DOHH2 (cell line): ENCODE data around the gene OPN1SW.

Source experiments
- H3F3A ChIP-seq: fragments of 200-600 bp; sonication (generic), shearing (Covaris generic); 2 replicates; pipeline ENCODE4 v1.6.0; 2016; ENCODE audit warnings: antibody characterized with exemption, mild to moderate bottlenecking; ENCODE audit not compliant: control insufficient read depth, insufficient read depth
- H3K27ac ChIP-seq: fragments of 200-600 bp; sonication (generic); 2 replicates; pipeline ENCODE4 v1.5.1; 2014; ENCODE audit warnings: low read depth, mild to moderate bottlenecking, low read length, moderate library complexity
- H3K27me3 ChIP-seq: fragments of 200-600 bp; sonication (generic); 2 replicates; pipeline ENCODE4 v1.6.1; 2014; ENCODE audit warnings: mild to moderate bottlenecking, low read length, mixed read lengths; ENCODE audit not compliant: control insufficient read depth
- H3K36me3 ChIP-seq: fragments of 200-600 bp; sonication (generic); 2 replicates; pipeline ENCODE4 v1.6.1; 2014; ENCODE audit warnings: mild to moderate bottlenecking, low read length, moderate library complexity, mixed read lengths; ENCODE audit not compliant: control insufficient read depth
- H3K4me1 ChIP-seq: fragments of 200-600 bp; sonication (generic); 2 replicates; pipeline ENCODE4 v1.6.1; 2014; ENCODE audit warnings: mild to moderate bottlenecking, low read length, mixed read lengths; ENCODE audit not compliant: control insufficient read depth
- H3K4me2 ChIP-seq: fragments of 200-600 bp; sonication (generic); 2 replicates; pipeline ENCODE4 v1.6.0; 2014; ENCODE audit warnings: mild to moderate bottlenecking, low read length, moderate library complexity
- H3K4me3 ChIP-seq: fragments of 200-600 bp; sonication (generic); 2 replicates; pipeline ENCODE4 v1.5.1; 2014; ENCODE audit warnings: mild to moderate bottlenecking, low read length, mixed read lengths
- H3K79me2 ChIP-seq: fragments of 200-600 bp; sonication (generic); 2 replicates; pipeline ENCODE4 v1.6.1; 2014; ENCODE audit warnings: mild to moderate bottlenecking, low read length, mixed read lengths; ENCODE audit not compliant: control insufficient read depth
- H3K9me2 ChIP-seq: fragments of 200-600 bp; sonication (generic); replicated peaks from 2 replicates; pipeline ENCODE4 v1.6.1; 2014; ENCODE audit warnings: mild to moderate bottlenecking, low read length, mixed read lengths; ENCODE audit not compliant: control insufficient read depth
- H3K9me3 ChIP-seq: fragments of 200-600 bp; sonication (generic); 2 replicates; pipeline ENCODE4 v1.6.1; 2014; ENCODE audit warnings: antibody characterized with exemption, low read length, mixed read lengths; ENCODE audit not compliant: control insufficient read depth, insufficient read depth
- H4K20me1 ChIP-seq: fragments of 200-600 bp; sonication (generic); 2 replicates; pipeline ENCODE4 v1.6.0; 2014; ENCODE audit warnings: low read depth, mild to moderate bottlenecking, antibody characterized with exemption, low read length, moderate library complexity; ENCODE audit not compliant: control insufficient read depth, insufficient read depth
- CTCF ChIP-seq: fragments of 200-600 bp; sonication (generic); IDR thresholded peaks from one replicate; pipeline ENCODE4 v1.5.1; 2014; ENCODE audit warnings: antibody characterized with exemption, mild to moderate bottlenecking, low read depth, low read length; ENCODE audit not compliant: poor library complexity, severe bottlenecking
- EZH2phosphoT487 ChIP-seq: fragments of 200-600 bp; sonication (generic); IDR thresholded peaks from 2 replicates; pipeline ENCODE4 v1.6.1; 2017; ENCODE audit warnings: borderline replicate concordance, mild to moderate bottlenecking, antibody characterized with exemption, low read length, moderate library complexity, mixed read lengths

Gene OPN1SW

GRCh38 chr7:128809363-128809762 is 33.8 kb upstream of the OPN1SW start:
- no peaks in the 10 kb centered on the region for H3K79me2 ChIP-seq
- no peaks in the 10 kb centered on the region for H3K4me1 ChIP-seq
- H3K36me3 ChIP-seq = peaks cover 33% of the 10 kb centered on the region; the same call in 1 of the 2 replicates
- no peaks in the 10 kb centered on the region for H3K9me3 ChIP-seq
- no peaks in the 10 kb centered on the region for H3K27me3 ChIP-seq
- H4K20me1 ChIP-seq = no peaks in the 10 kb centered on the region
- no peaks in the 10 kb centered on the region for H3K9me2 ChIP-seq
- no peaks in the 10 kb centered on the region for H3F3A ChIP-seq
- H3K4me2 ChIP-seq = no peak overlapping the region
- no peak overlapping the region for H3K4me3 ChIP-seq
- TF ChIP-seq EZH2phosphoT487 = no peak
- TF ChIP-seq CTCF = no peak
- H3K27ac ChIP-seq = no peak overlapping the region

GRCh38 chr7:128807191-128807590 is 31.6 kb upstream of the OPN1SW start:
- Histone ChIP-seq H3F3A (no peaks in the 10 kb centered on the region), H3K9me2 (no peaks in the 10 kb centered on the region), H3K4me1 (no peaks in the 10 kb centered on the region), H4K20me1 (no peaks in the 10 kb centered on the region), H3K27ac (no peak overlapping the region), H3K9me3 (no peaks in the 10 kb centered on the region), H3K4me3 (no peak overlapping the region), H3K4me2 (no peak overlapping the region), H3K79me2 (no peaks in the 10 kb centered on the region), H3K36me3 (peaks cover 41% of the 10 kb centered on the region), H3K27me3 (no peaks in the 10 kb centered on the region)
- TF ChIP-seq CTCF = no peak
- no peak for TF ChIP-seq EZH2phosphoT487

GRCh38 chr7:128805225-128805624 is 29.6 kb upstream of the OPN1SW start:
- no peak overlapping the region for H3K4me3 ChIP-seq
- H3K36me3 ChIP-seq = peaks cover 49% of the 10 kb centered on the region
- no peaks in the 10 kb centered on the region for H3K9me3 ChIP-seq
- H3K4me2 ChIP-seq = no peak overlapping the region
- TF ChIP-seq EZH2phosphoT487 = no peak
- no peak for TF ChIP-seq CTCF
- no peaks in the 10 kb centered on the region for H4K20me1 ChIP-seq
- H3K27ac ChIP-seq = no peak overlapping the region
- H3K27me3 ChIP-seq = no peaks in the 10 kb centered on the region
- no peaks in the 10 kb centered on the region for H3K4me1 ChIP-seq
- H3F3A ChIP-seq = no peaks in the 10 kb centered on the region
- H3K79me2 ChIP-seq = no peaks in the 10 kb centered on the region
- no peaks in the 10 kb centered on the region for H3K9me2 ChIP-seq

- Histone ChIP-seq H3K36me3 (peaks cover 47% of the 10 kb centered on the region), H3K27ac (no peak overlapping the region), H3K27me3 (no peaks in the 10 kb centered on the region), H3K9me2 (no peaks in the 10 kb centered on the region), H3K4me1 (no peaks in the 10 kb centered on the region), H3F3A (no peaks in the 10 kb centered on the region), H4K20me1 (no peaks in the 10 kb centered on the region), H3K4me2 (no peak overlapping the region), H3K79me2 (no peaks in the 10 kb centered on the region), H3K4me3 (no peak overlapping the region), H3K9me3 (no peaks in the 10 kb centered on the region)
- TF ChIP-seq EZH2phosphoT487 (no peak), CTCF (no peak)
Observed at GRCh38 chr7:128804484-128804883, 28.9 kb upstream of the OPN1SW start.
